GM03348 (cell line): Measurements from ENCODE around the gene DBNL.

Source experiments
- DNase-seq: peaks from one replicate; pipeline ENCODE4 v3.0.0; 2012; ENCODE audit warnings: low spot score

The DBNL gene

DNA sequence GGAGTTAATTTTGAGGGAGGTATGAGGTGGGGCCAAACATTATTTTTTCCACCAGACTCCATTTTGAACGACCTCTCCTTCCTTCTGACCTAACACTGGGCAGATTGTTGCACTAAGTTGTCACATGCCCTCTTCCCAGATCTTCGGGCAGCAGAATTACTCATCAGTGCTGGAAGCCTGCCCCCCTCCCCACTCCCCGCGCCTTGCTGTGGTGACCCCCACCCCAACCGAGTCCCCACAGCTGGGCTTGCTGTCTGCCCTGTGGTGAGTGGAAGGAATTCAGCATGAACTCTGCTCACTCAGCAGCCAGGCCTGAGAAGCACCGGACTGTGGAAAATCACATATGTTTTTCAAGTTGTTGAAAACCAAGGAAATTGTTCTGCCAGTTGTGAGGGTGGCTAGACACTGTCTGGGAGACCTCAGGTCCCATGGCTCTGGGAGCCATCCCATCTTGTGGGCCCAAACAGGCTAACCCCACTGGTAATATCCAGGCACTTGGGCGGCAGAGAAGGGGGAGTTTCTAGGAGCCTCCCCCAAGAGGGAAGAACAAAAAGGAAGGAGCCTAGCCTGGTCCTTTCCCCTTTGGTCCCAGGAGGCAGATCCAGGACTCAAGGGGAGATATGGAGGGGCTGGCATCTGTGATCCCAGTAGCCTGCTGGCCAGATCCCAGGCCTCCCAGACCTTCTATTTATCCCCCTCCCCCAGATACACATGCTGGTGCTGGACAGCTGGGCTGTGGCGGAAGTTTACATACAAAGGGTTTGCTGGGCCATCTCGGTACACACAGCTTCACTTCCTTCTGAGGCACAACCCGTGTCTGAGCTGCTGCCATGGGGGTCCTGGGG, 56.2 kb downstream of the DBNL start:
- DNase-seq = peak; percentile 82

DNA sequence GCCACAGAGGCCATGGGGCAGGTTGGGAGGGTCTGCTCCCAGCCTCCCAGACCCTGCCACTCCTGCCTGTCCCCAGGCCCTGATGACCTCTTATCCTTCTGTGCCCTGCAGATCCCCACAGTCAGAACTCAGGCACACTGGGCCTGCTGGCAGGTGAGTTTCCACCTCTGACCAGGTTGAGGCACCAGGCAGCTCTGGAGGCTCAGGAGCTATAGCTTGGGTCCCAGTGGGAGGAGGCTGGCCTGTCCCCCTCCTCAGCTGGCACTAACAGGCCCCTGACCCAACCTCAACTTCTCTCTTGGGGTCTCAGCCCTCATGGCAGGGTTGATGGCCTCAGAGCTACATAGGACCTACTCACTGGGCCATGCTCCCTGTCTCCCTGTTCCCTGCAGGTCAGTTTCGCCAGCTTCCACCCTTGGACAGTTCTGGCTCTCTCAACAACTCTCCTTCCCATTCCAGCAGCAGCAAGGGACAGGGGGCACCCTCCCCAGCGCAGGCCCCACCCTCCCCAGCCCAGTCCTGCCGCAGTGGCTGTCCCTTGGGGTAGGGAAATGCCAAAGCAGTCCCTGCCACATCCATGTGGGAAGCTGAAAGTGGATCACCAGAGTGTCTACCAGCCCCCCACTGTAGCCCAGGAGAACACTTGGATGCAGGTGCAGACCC, 56.9 kb downstream of the DBNL start:
- no peak for DNase-seq

DNA sequence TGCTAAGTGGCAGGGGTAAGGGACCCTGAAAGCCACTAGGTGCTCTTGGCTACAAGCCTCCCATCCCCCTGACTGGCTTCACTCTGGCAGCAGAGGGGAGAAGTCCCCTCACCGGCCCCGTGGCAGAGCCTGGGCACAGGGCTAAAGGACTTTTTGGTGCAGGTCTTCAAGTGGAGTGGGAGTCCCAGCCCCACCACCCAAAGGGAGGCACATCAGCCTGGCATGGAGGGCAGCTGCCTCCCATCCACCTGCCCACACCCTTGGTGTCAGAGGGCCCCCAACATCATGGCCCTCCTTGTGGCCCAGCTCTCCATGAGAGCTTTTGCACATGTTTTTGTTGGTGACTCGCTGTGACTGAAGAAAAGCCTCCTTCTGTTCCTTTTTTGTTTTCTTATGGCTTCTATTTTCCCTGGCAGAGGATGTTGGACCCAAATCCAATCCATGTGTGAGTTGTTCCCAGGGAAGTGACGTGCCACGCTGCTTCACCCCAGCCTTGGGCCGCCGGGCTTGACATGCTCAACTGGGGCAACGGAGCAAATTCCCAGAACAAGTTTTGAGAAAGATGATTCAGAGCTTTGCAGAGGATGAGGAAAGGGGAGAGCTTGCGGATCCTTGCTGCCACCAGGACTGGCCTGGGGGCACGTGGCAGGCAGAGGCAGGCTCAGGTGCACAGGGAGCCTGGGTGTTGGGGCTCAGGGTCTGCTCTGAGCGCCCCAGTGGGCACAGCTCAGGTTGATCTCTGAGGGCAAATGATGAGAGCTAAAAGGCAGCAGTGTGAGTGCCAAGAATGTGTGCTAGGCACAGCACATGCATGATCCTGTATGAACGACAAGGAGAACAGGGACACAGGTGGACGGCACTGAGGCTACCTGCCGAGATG, 57.7 kb downstream of the DBNL start:
- DNase-seq = peak; percentile 82

DNA sequence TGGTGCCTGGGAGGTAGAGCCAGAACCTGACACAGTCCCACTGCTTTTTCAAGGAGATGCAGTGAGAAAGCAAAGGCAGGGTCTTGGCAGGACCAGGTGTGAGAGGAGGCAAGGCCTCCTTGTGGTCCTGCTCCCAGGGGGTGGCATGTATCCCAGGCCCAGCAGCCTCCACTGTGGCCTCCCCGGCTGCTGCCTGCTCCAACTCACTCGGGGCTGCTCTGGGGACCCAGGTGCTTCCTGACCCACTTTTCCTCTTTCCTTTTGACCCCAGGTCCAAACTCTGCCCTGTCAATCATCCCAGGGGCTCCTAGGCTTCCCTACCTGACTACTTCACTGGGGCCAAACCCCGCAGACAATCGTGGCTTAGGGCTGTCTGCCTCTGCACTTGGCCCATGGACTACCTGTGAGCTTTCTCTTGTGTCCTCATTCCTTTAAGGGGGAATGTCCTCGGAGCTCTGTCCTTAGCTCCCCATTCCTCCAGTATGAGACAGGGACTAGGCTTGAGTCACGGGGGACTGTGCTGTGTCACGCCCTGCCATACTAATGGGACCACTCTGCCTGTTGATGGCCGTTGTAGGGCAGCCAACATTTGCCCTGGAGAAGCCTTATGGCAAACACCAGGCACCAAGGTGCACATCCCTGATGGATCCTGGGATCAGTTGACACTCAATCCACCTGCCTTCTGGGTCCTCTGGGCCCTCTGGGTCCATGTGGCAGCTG, 58.5 kb downstream of the DBNL start:
- no peak for DNase-seq

DNA sequence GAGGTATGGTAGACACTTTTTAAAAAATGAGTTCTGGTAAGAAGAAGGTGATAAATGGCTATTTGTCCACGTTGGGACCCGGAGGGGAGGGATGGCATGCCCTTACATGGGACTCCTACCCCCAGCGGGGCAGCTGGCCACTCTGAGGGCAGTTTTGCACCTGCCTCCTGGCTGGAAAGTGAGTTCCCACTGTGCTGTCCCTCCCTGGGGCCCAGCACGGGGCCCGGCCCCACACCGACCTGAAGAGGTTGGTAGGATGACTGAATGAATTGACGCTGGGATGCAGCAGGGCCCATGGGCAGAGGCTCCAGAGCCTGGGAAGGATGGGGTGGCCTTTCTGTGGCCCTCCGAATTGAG, 59.0 kb downstream of the DBNL start:
- DNase-seq = no peak

DNA sequence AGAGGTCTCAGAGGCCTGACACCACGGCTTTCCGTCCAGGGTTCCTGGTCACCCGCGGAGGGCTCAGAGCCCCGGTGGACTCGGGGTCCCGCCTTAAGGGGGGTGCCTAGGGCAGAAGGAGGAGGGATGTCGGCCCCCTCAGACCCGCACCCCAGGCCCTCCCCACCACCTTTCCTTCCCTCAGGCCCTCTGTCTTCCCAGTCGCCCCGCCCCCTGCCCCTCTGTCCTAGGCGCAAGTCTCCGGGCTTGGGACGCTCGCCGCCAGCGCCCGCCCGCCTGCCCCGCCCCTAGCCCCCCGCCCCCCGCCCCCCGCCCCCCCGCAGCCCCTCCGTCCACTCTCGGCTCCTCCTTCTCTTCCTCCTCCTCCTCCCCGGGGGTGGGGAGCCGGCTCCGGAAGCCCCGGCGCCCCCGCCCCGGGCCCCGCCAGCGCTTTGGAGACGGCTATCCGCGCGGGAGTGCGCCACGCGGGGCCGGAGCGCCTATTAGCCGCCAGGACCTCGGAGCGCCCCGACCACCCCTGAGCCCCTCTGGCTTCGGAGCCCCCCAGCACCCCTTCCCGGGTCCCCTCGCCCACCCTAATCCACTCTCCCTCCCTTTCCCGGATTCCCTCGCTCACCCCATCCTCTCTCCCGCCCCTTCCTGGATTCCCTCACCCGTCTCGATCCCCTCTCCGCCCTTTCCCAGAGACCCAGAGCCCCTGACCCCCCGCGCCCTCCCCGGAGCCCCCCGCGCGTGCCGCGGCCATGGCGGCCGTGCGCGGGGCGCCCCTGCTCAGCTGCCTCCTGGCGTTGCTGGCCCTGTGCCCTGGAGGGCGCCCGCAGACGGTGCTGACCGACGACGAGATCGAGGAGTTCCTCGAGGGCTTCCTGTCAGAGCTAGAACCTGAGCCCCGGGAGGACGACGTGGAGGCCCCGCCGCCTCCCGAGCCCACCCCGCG, 59.7 kb downstream of the DBNL start, which contains the start of gene AEBP1:
Gene AEBP1 (plus strand): TSS at position 423 of the 937 bp plus-strand sequence. CDS start 321 bp downstream, at position 744.
- peak; percentile 75 for DNase-seq

DNA sequence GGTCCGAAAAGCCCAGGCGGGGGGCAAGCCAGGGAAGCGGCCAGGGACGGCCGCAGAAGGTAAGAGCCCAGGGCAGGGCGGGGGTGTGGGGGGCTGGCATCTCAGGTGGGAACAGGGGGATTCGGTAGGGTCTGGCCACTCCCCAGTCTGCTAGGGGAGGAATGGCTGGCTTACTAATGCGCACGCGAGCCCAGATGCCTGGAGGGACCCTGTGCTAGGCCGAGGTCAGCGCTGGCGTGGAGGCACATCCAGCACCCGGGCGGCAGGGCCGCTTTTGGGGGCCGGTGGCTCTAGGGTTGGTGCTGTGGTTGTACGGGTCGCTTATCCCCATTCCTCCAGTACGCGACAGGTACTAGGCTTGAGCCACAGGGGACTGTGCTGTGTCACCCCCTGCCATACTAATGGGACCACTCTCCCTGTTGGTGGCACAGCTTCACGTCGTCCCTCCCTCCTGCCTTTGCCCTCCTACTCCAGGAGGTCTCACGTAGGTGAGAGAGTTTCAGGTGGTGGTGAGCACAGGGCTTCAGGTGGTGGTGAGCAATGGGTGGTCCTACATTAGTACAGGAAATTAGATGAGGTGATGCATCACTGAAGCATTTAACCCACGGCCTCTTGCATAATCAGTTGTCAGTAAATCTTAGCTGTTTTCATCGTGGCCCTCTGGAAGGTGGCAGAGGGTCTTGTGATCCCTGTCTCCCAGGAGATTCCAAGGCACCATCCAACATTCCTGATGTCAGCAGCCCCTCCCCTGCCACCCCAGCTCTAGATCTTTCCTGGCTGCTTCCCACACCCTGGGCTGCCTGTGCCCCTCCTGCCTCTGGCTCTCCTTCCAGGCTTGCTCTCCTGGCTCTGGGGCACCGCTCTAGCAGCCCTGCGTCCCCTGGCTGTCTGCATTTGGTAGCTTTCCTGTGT, 60.6 kb downstream of the DBNL start:
- DNase-seq = peak; percentile 77

DNA sequence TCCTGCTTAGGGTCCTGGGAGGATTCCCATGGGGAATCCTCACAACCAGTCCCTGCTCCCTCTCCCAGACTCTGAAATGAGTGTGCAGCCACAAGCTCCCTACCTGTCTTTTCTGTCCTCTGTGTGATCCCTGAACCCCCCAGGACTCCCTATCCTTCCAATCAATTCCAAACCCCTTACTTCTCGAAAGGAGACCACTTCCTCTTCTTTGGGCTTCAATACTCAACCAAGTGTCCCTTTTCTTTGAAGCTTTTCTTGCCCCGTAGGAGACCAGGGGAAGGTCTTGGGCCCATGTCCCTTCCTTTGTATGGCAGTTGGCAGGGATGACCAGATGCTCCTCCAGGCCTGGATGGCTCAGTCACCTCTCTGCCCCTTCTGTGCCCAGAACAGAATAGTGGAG, 61.3 kb downstream of the DBNL start:
- DNase-seq = no peak

DNA sequence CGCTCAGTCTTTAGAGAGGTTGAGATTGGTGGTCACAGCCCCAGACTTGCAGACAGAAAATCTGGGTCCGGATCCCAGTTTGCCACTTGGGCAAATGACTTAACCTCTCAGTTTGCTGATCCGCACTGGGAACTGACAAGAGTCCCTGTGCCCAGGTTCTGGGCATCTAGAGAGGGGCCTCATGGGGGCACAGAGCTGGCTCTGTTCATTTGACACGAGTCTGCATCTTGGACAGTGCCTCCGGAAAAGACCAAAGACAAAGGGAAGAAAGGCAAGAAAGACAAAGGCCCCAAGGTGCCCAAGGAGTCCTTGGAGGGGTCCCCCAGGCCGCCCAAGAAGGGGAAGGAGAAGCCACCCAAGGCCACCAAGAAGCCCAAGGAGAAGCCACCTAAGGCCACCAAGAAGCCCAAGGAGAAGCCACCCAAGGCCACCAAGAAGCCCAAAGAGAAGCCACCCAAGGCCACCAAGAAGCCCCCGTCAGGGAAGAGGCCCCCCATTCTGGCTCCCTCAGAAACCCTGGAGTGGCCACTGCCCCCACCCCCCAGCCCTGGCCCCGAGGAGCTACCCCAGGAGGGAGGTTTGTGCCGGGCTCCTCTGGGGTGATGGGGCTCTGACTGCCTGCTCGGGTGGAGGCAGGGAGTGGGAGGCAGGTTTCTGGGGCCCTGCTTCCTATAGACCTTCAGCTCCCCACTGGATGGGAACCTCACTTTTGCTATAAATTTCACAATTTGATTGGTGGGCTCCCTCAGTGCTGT, 62.0 kb downstream of the DBNL start:
- DNase-seq = no peak

DNA sequence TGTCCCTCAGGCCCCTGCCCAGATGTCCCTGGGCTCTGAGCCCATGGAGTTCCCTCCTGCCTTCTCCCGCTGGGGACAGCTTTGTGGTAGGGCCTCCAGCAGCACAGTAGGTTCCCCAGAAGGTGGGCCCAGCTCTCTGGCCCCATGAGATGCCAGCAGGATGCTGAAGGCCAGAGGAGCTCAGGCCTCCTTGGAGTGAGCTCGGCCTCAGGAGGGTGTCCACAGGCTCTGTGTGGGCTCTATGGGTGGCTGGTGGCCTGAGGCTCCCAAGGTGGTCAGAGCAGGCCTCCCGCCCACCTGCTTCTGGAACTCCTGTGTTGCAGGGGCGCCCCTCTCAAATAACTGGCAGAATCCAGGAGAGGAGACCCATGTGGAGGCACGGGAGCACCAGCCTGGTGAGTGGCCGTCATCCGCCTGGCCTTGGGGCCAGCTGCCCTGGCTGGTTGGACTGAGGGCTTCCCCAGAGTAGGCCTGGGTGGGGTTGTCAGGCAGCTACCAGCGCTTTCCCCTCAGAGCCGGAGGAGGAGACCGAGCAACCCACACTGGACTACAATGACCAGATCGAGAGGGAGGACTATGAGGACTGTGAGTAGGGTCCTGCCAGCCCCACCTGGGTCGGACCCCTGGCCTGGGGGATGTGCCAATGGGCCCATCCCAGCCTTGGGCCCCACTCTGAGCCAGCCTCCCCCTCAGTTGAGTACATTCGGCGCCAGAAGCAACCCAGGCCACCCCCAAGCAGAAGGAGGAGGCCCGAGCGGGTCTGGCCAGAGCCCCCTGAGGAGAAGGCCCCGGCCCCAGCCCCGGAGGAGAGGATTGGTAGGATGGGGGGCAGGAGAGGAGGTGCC, 62.8 kb downstream of the DBNL start:
- DNase-seq = no peak

DNA sequence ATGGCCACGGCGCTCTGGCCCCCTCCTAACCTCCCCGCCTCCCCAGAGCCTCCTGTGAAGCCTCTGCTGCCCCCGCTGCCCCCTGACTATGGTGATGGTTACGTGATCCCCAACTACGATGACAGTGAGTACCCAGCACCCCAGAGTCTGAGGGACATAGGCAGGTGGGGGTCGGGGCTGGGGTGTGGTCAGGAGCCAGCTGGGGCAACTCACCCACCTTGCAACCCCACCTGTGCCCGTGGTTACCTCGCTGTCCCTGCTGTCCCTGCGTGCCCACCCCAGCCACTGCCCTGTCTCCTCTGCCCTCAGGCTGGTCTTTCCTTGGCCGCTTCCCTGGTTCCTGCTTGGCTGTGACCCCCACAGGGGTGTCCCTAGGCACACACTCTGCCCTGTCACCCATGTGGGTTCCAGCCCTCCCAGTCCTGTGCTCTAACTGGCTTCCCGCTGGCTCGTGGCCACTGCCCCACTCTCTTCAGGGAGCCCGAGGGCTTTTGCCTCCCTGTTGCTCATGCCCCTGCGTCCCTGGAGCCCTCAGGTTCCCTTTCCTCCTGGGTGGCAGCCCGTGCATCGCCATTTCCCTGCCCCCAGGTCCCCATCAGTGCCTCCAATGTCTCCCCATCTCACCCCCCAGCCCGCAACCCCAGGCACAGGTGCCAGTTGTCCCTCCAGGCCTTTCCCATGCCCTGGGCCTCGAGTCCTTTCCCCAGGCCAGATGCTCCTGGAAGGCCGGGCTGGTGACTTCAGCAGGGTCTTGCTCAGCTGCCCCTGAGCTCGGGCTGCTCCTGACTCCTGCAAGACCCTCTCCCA, 63.7 kb downstream of the DBNL start:
- no peak for DNase-seq

DNA sequence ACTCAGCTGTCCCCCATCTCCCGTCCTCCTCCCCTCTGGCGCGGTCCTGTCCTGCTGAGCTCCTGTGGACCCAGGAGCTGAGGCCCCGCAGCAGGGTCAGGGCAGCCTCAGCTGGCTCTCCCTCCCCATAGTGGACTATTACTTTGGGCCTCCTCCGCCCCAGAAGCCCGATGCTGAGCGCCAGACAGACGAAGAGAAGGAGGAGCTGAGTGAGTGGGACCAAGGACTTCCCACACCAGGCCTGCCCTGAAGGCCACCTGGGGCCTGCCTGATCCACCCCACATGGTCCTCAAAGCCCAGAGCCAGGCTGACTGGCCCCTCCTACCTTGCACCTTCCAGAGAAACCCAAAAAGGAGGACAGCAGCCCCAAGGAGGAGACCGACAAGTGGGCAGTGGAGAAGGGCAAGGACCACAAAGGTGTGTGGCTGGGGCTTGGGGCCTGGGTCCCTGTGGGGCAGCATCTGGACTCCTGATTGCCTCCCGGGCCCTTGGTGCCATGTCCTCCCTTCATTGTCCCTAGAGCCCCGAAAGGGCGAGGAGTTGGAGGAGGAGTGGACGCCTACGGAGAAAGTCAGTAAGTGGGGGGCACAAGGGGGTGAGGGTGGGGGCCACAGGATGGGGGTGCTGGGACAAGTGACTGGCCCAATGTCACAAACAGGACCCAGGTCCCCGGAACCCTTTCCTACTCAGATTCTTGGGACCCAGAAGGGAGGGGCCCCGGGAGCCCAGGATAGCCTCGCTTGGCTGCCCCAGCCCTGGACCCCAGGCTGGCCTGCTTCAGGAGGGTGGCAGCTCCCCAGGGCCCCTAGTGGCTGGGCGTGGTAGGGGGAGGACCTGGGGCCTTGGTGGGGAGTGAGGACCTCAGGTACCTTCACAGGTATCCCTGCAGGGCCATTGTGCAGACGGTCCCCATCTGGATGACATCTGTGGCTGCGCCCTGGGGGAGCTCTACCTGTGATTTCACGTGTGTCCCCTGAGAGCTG, 64.6 kb downstream of the DBNL start:
- no peak for DNase-seq

DNA sequence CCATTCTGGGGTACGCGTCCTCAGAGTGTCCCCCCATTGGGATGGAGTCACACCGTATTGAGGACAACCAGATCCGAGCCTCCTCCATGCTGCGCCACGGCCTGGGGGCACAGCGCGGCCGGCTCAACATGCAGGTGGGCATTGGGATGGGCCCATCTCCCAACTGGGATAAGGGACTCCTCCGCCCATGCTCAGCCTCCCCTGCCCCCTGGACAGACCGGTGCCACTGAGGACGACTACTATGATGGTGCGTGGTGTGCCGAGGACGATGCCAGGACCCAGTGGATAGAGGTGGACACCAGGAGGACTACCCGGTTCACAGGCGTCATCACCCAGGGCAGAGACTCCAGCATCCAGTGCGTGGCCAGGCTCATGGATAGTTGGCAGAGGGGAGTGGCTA, 65.5 kb downstream of the DBNL start:
- no peak for DNase-seq

DNA sequence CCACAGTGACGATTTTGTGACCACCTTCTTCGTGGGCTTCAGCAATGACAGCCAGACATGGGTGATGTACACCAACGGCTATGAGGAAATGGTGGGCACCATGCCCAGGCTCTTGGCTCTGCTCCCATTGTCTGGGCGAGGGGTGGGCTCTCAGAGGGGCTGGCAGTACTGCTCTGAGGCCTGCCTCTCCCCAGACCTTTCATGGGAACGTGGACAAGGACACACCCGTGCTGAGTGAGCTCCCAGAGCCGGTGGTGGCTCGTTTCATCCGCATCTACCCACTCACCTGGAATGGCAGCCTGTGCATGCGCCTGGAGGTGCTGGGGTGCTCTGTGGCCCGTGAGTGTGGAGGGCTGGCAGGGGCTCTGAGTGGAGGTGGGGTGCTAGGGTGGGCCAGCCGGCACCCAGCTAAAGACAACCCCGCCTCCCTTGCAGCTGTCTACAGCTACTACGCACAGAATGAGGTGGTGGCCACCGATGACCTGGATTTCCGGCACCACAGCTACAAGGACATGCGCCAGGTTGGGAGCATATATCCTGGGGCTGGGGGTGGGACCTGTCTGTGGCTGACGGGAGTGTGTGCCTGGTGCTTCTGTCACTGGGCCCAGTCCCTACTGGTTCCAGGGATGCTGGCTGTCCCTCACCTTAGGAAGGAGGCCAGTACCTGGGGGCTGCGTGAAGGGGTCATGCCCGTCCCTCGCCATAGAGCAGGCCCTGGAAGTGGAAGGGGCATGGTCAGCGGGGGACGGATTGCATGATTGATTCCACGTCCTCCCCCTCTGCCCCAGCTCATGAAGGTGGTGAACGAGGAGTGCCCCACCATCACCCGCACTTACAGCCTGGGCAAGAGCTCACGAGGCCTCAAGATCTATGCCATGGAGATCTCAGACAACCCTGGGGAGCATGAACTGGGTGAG, 66.5 kb downstream of the DBNL start:
- no peak for DNase-seq
